GM12875 (cell line): Measurements from ENCODE around the gene SLIT3.

ENCODE experiments used
- H3K4me3 ChIP-seq: one replicate; pipeline ENCODE4 v1.5.1; 2011; ENCODE audit warnings: low read depth, low read length, control low read depth
- TF ChIP-seq, protein P1 (sequence below): IDR thresholded peaks from 2 replicates; pipeline ENCODE4 v1.5.1; 2011; ENCODE audit warnings: low read depth, mild to moderate bottlenecking, control low read depth, inconsistent platforms, low read length, moderate library complexity, borderline replicate concordance; ENCODE audit not compliant: insufficient read depth

Gene SLIT3

DNA sequence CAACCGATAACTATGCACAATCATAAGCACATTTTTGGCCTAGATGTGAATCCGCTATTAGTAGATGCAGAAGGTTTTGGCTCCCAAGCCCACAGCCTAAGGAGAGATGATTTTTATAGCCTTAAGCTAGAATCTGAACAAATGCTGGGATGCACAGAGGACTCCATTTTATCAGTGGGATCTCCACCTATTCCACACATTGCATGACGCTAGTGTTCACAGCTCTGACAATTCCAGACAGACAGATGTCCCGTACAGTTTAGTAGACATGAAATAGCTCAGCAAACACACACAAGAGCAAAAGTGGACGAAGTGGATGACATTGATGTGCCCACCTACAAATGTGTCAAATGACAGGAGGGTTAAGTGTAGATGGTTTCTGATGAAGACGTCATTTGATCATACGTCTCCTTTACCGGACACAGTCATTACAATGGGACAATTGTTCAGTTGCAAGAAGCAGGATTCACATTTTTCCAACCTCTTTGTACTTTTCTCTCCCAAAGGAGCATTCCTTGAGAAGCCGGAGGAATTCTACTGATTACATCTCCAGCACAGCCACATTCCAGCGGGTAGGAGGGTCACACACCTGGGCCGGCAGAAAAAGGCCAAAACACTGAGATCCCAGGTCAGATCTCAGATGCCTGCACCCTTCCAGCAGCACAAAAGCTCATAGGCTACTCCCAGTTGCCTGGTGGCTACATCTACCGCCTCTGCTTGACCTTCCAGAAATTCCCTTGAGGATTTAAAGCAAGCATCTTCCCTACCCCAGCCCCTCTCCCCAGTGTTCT, 202.4 kb downstream of the SLIT3 start:
- no peak overlapping the region for H3K4me3 ChIP-seq
- TF ChIP-seq, protein P1, sequence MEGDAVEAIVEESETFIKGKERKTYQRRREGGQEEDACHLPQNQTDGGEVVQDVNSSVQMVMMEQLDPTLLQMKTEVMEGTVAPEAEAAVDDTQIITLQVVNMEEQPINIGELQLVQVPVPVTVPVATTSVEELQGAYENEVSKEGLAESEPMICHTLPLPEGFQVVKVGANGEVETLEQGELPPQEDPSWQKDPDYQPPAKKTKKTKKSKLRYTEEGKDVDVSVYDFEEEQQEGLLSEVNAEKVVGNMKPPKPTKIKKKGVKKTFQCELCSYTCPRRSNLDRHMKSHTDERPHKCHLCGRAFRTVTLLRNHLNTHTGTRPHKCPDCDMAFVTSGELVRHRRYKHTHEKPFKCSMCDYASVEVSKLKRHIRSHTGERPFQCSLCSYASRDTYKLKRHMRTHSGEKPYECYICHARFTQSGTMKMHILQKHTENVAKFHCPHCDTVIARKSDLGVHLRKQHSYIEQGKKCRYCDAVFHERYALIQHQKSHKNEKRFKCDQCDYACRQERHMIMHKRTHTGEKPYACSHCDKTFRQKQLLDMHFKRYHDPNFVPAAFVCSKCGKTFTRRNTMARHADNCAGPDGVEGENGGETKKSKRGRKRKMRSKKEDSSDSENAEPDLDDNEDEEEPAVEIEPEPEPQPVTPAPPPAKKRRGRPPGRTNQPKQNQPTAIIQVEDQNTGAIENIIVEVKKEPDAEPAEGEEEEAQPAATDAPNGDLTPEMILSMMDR: no peak

GRCh38 chr5:169097374-169098326, 203.3 kb downstream of the SLIT3 start:
- TF ChIP-seq, protein P1: no peak
- no peak overlapping the region for H3K4me3 ChIP-seq

DNA sequence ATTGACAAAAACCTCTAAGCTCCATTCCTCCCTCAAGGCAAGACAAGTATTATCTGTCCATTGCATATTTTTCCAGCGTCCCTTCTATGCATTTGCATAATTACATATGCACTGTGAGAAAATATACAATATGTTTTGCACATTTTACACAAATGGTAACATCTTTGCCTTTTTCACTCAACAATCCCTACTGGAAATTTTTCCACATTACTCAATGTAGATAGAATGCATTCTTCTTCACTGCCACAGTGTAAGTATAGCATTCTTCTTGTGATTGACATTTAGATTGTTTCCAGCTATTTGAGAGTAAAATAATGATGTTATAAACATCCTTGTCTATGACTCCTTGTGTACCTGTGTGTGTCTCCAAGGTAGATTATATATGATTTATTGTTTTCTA, 205.0 kb downstream of the SLIT3 start:
- TF ChIP-seq, protein P1: no peak

GRCh38 chr5:169095410-169095960, 205.5 kb downstream of the SLIT3 start:
- TF ChIP-seq, protein P1: no peak
- H3K4me3 ChIP-seq: no peak overlapping the region

More for the DNA sequence above, 205.0 kb downstream of the SLIT3 start:
- no peak overlapping the region for H3K4me3 ChIP-seq

DNA sequence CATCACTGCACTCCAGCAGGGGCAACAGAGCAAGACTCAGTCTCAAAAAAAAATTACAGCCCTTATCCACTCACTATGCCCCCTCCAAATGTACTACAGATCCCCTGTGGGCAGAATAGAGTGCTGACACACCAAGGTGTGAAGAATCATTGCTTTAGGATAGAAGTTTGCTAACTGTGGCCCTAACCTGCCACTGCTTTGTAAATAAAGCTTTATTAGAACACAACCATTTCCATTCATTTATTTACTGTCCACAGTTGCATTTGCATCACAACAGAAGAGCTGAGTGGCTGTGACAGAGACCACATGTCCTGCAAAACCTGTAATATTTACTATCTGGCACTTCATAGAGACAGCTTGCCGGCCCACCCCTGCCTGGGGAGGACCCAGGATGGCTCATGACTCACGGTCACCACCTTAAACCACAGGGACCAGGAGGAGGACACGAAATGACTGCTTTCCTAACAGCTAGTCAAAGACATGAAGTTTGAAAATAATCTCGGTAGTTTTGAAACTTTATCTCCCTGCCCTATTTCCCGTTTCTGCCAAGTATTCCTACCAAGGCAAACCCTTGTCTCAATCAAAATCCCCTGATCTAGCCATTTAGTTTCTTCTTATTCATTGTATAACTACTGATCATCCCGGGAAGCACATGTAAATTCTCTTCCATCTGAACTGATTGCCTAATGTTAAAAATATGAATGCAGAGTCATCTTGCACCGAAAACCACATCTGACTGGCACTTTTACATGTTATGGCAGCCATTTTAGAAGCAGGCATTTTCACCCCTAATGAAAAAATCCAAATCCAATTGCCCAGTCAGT, 206.1 kb downstream of the SLIT3 start:
- no peak overlapping the region for H3K4me3 ChIP-seq
- TF ChIP-seq, protein P1: no peak

GRCh38 chr5:169091396-169091980, 209.5 kb downstream of the SLIT3 start:
- H3K4me3 ChIP-seq: no peak overlapping the region
- TF ChIP-seq, protein P1: no peak
